ENCODE results near the gene RNU5B-1. TPM values are rescaled to one million over a fixed set of nuclear protein-coding genes. Genes with fewer than 3 reads are reported as not detected.
"Not testable (repeated sequence)": the region's sequence is repeated elsewhere in the genome, so short reads cannot be mapped to it uniquely, and the experiment has no call there.

RNU5B-1 gene
- total RNA-seq, 4 donors from 2014 or later: not detected

GRCh38 chr15:65346856-65347598 is 42.5 kb downstream of the RNU5B-1 start:
- Histone ChIP-seq H3K4me3 (replicated peaks in 1 of 3) (no peak overlapping the region), H3K4me1 (no peaks in the 10 kb centered on the region), H3K27me3 (no peaks in the 10 kb centered on the region), H3K27ac (no peak overlapping the region), H3K9me3 (no peaks in the 10 kb centered on the region), H3K36me3 (no peaks in the 10 kb centered on the region)
- DNase-seq: no peak
- intact Hi-C loops (cut with DNase I): no loop called here
- TF ChIP-seq POLR2A (IDR thresholded peaks at IDR 0.05): no peak
- TF ChIP-seq, protein P1, sequence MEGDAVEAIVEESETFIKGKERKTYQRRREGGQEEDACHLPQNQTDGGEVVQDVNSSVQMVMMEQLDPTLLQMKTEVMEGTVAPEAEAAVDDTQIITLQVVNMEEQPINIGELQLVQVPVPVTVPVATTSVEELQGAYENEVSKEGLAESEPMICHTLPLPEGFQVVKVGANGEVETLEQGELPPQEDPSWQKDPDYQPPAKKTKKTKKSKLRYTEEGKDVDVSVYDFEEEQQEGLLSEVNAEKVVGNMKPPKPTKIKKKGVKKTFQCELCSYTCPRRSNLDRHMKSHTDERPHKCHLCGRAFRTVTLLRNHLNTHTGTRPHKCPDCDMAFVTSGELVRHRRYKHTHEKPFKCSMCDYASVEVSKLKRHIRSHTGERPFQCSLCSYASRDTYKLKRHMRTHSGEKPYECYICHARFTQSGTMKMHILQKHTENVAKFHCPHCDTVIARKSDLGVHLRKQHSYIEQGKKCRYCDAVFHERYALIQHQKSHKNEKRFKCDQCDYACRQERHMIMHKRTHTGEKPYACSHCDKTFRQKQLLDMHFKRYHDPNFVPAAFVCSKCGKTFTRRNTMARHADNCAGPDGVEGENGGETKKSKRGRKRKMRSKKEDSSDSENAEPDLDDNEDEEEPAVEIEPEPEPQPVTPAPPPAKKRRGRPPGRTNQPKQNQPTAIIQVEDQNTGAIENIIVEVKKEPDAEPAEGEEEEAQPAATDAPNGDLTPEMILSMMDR (IDR thresholded peaks at IDR 0.05): no peak
- WGBS, 2 donors: 81 to 84% methylated on average over 6 of the region's 6 CpGs

DNA sequence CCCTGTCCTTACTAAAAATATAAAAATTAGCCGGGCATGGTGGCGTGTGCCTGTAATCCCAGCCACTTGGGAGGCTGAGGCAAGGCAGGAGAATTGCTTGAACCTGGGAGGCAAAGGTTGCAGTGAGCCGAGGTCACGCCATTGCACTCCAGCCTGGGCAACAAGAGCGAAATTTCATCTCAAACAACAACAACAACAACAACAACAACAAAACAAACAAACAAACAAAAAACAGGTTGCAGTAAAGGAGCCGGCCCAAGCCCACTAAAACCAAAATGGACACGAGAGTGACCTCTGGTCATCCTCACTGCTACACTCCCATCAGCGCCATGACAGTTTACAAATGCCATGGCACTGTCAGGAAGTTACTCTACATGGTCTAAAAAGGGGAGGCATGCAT is 43.3 kb downstream of the RNU5B-1 start:
- DNase-seq; H3K4me3 ChIP-seq (replicated peaks in 1 of 3); H3K27ac ChIP-seq; H3K9me3 ChIP-seq; H3K4me1 ChIP-seq; H3K36me3 ChIP-seq; intact Hi-C loops (cut with DNase I); H3K27me3 ChIP-seq: not testable (repeated sequence)
- 84 to 91% methylated on average over 8 of the region's 8 CpGs for WGBS, 2 donors

GRCh38 chr15:65349338-65349737 is 44.9 kb downstream of the RNU5B-1 start:
- Histone ChIP-seq H3K27ac (no peak overlapping the region), H3K9me3 (no peaks in the 10 kb centered on the region), H3K27me3 (no peaks in the 10 kb centered on the region), H3K4me1 (no peaks in the 10 kb centered on the region), H3K36me3 (no peaks in the 10 kb centered on the region), H3K4me3 (replicated peaks in 1 of 3) (no peak overlapping the region)
- no peak for DNase-seq
- intact Hi-C loops (cut with DNase I): no loop called here
- no peak for TF ChIP-seq POLR2A (IDR thresholded peaks at IDR 0.05)
- WGBS, 2 donors: 73 to 78% methylated on average over 8 of the region's 8 CpGs

GRCh38 chr15:65351972-65352371 is 47.5 kb downstream of the RNU5B-1 start:
- 78 to 81% methylated on average over 1 of the region's 1 CpG for WGBS, 2 donors
- H3K4me3 ChIP-seq (replicated peaks in 1 of 3); DNase-seq; H3K4me1 ChIP-seq; H3K36me3 ChIP-seq; intact Hi-C loops (cut with DNase I); H3K27ac ChIP-seq; H3K9me3 ChIP-seq; H3K27me3 ChIP-seq: not testable (repeated sequence)

Small RNAs within 50 kb of the gene (small RNA-seq; reads per million reads assigned to genes)
- gene RNU5A-1 (20,231 reads per million, percentile 100 among the genes with 10 or more reads in this experiment), gene RNU5B-1 (3,639 reads per million, percentile 99 among the genes with 10 or more reads in this experiment), gene SNORA24B (not detected)

Other genes with a start within 250 kb of the RNU5B-1 start
- 10 to 100 TPM in 1 of 4 donors, 1 to 10 TPM in 3; 5.1 to 12.5 (median 7.7) TPM for gene RASL12, start 236.7 kb upstream of the RNU5B-1 start, total RNA-seq
- gene KBTBD13, start 227.9 kb upstream of the RNU5B-1 start, total RNA-seq: not detected
- gene UBAP1L, start 189.5 kb upstream of the RNU5B-1 start, total RNA-seq: 10 to 100 TPM in 1 of 4 donors, 1 to 10 TPM in 3; 8.1 to 12.6 (median 8.8) TPM
- 10 to 100 TPM; 27.5 to 43.4 (median 32.9) TPM for gene PDCD7, start 170.9 kb upstream of the RNU5B-1 start, total RNA-seq
- gene CLPX, start 119.3 kb upstream of the RNU5B-1 start, total RNA-seq: 10 to 100 TPM; 37.9 to 57.5 (median 46.4) TPM
- 10 to 100 TPM in 1 of 4 donors, 1 to 10 TPM in 3; 2.1 to 17.6 (median 5.0) TPM for gene CILP, start 93.2 kb upstream of the RNU5B-1 start, total RNA-seq
- 10 to 100 TPM; 11.3 to 15.5 (median 13.2) TPM for gene PARP16, start 17.8 kb upstream of the RNU5B-1 start, total RNA-seq
- not detected for gene RNU5A-1, start 8.6 kb upstream of the RNU5B-1 start, total RNA-seq
- gene IGDCC3, start 73.3 kb downstream of the RNU5B-1 start, total RNA-seq: 1 to 10 TPM in 1 of 4 donors, under 1 TPM in 3; 0.22 to 1.5 (median 0.61) TPM
- gene IGDCC4, start 118.3 kb downstream of the RNU5B-1 start, total RNA-seq: 10 to 100 TPM in 3 of 4 donors, 1 to 10 TPM in 1; 4.6 to 15.9 (median 10.6) TPM
- 10 to 100 TPM; 44.8 to 53.5 (median 52.3) TPM for gene DPP8, start 213.0 kb downstream of the RNU5B-1 start, total RNA-seq
- gene HACD3, start 225.8 kb downstream of the RNU5B-1 start, total RNA-seq: 100 to 1,000 TPM; 103 to 172 (median 128) TPM

Data from thyroid gland (tissue), 4 donors.